SW 1271 (cell line): Measurements from ENCODE around the gene ADAMTSL2.

Source experiments
- DNase-seq, 2 experiments: peaks; one replicate each; lab custom pipeline; 2025; lab: John Stamatoyannopoulos, UW

Gene ADAMTSL2

DNA sequence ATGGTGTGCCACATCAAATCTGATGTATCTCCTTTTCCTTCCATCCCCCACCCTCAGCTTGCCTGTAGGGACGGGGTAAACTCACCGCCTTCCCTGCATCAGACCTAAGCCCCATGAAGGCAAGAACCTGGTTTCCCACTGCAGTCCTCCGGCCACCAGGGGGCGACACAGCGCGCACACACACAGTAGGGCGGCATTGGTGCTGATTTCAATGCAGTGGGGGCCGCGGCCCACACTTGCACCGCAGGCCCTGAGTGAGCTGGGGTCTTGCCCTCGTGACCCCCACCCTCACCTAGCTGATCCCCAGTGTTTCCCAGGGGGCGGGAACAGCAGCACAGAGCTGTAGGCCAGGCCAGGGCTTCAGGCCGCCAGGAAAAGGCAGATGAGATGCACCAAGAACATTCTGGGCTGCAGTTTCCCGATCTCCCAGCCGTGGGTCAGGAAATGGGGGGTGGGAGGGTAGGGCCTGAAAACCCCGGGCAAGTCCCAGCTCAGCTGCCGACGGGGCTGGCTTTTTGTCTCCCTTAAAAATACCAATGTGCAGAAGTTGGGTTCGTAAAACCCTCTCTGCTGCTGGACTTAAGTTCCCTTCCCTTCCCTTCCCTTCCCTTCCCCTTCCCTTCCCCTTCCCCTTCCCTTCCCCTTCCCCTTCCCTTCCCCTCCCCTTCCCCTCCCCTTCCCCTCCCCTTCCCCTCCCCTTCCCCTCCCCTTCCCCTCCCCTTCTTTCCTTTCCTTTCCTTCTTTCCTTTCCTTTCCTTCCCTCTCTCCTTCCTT, 55.1 kb downstream of the ADAMTSL2 start:
- no peak for DNase-seq

DNA sequence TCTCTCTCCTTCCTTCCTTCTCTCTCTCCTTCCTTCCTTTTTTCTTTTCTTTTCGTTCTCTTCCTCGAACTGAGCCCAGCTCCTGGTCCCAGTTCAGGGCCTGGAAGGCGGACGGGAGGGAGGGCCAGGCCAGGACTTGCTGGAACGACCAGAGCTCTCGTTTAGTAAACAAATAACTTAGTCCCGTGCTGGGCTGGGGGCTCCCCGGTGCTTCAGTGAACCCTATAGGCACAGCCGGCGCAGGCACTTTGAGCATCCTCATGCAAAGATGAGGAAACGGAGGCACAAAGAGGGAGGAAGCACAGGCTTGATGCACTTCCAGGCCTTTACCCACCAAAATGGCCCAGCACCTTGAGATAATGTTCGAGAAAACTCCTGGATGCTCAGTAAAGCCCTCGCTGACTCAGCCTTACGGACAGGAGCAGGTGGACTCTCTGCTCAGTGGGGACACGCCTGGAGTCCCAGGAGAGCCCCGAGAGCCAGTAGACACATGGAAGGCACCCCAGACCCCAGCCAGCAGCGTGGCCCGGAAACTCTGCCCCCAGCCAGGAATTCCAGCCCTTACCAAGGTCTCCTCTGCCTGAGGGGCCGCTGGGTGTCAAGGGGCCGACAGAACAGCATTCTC, 55.8 kb downstream of the ADAMTSL2 start:
- no peak for DNase-seq

DNA sequence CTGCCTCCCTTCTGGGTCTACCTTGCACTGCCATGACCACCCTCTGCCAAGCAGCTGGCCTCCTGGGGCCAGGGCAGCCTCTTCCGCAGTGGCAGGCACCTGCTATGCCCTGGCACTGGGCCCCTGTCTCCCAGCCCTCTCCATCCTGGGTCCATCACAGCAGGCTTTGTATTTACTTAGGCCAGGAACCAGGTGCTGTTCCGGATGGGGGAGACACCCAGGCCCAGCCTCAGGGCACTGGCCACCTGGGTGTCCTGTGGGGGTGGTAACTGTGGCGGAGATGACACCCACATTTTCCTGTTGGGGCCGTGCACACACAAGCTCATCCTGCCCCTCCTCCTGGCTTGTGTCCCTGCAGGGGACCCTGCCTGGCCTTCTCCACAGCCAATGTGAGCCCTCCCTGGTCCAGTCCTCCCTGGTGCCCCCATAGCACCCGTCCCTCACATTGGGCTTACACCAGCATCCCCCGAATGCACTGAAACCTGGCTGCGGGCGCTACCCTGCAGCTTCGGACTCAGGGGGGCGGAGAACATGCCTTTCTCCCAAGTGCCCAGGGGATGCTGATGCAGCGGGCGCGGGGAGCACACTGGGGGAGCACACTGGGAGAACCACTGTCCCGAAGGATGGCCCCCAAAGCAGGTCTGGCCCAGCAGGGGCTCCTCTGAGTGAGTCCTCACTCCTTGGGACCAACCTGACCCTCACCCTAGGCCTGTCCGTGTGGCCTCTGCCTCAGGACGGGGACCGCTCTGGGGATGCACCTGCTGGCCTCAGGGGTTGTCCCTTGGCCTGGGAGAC, 56.8 kb downstream of the ADAMTSL2 start:
- no peak for DNase-seq

DNA sequence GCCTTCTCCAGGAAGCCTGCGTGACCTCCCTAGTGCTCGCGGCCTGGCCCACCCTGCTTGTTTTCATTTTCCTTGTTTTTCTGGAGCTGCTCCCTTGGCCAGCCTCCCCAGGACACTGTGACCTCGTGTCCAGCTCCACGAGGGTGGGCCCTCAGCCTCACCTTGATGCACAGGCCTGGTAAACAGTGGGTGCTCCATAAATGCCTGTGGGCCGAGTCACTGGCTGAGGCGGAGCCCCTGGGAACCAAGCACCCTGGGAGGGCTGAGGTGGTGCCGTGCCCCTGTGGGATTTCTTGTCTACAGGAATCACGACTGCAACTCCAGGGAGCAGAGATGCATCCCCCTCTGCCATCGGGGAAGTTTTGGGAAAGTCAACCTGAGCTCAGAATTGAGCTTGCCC, 57.5 kb downstream of the ADAMTSL2 start:
- no peak for DNase-seq

DNA sequence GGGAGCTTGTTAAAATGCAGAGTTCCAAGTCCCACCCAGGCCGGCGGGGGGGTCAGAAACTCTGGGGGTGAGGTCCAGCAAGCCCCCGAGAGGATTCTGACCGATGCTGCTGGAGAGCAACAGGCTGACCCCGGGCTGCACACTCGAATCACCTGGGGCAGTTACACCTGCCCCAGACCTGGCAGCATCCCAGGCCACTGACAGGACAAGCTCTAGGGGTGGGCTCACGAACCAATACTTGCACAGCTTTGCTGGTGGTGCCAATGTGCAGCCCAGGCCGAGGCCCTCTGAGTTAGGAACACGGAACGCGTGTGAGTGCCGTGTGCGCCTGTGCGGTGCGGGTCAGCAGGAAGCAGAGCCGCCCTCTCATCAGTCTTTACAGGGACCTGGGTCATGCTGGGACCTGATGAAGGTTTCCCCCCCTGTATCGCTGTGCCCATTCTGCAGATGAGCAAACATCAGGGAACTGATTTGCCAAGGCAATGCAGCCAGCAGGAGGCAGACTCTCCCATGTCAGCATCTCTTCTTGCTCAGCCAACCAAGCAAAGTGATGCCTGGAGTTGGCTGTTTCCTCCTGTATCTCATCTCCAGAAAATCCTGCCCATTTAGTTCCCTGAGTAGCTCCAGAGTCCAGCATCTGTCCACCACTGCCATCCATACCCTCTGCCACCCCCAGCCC, 58.4 kb downstream of the ADAMTSL2 start:
- DNase-seq, result no peak

DNA sequence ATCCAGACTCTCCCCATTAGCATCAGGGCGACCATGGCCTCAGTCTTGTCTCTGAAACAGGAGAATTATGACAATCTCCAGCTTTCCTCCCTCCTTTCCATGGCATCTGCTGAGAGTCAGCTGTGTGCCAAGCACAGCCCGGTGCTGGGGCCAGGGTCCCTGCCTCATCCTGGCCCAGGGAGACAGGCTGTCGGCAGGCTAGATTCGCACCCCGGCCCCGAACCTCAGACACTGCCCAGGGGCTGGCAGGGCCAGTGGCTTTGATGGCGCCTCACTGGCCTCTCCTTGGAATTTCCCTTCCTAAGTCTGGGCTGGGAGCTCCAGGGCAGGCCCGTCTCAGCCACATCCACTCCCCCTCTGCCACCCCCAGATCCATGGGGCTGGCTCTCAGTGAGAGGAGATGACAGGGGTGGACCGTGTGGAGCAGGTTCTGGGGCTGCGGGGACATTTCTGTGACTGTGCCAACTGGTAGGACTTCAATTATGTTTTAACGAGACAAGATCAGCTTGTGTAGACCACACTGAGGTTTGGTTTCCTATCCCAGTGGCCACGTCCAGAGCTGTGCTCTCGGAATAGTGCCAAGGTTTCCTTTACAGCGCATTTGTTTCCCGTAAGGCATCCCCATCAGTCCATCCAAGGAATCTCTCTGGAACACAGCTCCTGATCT, 59.2 kb downstream of the ADAMTSL2 start:
- no peak for DNase-seq

DNA sequence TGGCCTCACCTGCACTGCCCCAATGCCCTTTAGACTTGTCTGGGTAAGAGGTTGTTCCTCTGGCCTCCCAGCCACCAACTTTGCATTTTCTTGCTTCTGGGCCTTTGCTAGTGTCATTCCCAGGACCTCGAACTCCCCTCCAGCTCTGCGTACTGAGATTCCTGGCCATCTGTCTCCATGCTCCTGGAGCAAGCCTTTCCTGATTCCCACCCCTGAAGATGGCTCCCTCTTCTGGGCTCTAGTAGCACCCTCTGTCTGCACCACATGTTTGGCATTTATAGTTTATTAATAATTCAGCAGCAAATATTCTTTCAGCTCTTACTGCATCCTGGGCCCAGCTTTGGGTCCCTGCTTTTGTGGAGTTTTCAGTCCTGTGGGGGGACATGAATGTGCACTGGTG, 59.8 kb downstream of the ADAMTSL2 start:
- no peak for DNase-seq

DNA sequence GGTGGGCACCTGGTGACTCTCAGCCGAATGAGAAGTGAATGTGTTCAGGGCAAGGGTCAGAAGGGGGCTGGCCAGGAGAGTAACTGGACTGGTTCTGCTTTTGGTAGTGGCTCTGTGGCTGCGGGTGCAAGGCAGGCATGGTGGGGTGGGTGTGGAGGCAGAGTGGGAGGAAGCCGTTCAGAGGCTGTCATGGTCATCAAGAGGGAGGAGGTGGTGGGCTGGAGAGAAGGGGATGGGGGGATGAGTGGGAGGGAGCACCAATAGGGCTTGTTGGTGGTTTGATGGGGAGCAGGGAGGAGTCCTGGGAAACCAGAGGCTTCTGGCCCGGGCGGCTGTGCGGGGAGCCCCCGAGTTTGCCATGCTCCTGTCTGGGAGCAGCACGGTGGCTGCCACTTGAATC, 61.4 kb downstream of the ADAMTSL2 start:
- DNase-seq, result no peak

DNA sequence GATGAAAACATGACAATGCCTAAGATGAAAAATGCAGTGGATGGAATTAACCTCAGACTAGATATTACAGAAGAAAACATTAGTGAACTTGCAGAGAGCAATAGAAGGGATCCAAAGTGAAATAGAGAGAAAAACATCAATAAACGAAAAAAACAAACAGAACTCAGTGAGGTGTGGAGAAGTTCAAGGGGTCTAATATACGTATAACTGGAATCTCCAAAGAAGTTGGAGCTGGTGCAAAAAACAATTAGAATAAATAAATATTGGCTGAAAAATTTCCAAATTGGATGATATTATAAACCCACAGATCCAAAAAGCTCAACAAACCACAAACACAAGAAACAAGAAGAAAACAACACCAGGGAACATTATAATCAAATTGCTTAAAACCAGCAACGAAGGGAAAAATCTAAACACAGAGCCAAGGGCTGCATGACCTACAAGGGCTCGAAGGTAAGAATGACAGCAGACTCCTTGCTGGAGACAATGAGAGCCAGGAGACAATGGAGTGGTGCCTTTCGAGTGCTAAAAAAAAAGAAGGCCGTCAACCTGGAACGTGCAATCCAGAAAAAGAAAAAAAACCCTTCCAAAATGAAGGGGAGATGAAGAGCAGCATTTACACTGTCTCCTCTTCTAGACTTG, 62.9 kb downstream of the ADAMTSL2 start:
- no peak for DNase-seq

DNA sequence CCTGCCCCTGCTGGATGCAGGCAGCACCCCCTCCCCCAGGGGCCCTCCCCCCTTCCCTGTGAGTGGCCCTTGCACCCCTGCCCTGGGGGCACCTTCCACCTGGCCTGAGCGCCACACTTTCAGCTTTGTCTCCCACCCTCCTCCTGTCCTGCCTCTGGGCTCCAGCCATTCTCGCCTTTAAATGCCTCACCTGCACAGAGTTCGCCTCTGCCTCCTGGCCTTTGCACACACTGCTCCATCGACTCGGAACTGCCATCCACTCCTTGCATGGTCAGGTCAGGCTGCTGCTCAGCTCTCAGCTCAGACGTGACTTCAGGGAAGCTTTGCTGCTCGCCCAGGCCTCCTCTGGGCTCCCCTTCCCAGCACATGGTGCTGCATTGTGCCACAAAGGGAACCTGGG, 64.5 kb downstream of the ADAMTSL2 start:
- no peak for DNase-seq

DNA sequence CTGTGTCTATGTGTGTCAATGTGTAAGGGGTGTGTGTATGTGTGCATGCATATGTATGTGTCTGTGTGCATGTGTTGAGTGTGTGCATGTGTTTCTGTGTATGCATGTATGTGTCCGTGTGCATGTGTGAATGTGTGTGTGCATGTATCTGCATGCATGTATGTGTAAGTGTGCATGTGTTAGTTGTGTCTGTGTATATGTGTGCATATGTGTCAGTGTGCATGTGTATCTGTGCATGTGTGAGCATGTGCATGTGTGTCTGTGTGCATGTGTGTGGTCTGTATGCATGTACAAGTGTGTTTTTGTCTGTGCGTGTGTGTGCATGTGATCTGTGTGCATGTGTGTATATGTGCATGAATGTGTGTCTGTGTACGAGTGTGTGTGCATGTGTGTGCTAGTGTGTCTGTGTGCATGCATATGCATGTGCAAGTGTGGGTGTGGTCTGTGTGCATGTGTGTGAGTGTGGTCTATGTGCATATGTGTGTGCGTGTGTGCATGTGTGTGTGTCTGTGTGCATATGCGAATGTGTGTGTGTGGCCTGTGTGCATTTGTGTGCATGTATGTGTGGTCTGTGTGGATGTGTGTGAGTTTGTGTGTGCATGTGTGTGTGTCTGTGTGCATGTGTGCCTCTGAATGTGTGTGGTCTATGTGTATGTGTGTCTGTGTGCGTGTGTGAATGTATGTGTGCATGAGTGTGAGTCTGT, 65.1 kb downstream of the ADAMTSL2 start:
- no peak for DNase-seq

DNA sequence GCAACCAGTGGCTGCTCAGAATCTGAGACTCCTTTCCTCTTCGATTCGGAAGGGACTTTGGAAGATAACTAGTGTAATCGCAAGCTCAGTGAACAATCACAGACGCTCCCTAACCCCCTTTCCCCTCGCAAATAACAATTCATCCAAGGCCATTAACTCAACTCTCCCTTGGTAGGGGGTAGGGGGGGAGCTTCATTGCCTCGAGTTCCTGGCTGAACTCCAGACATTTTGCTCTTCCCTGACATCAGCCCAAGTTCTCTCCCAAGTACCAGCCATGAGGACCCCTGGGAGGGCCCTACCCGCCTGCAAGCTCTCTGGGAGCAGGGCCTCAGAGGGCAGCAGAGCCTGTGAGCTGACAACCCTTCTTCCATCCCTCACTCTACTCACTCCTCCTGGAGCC, 66.2 kb downstream of the ADAMTSL2 start:
- DNase-seq, result no peak

DNA sequence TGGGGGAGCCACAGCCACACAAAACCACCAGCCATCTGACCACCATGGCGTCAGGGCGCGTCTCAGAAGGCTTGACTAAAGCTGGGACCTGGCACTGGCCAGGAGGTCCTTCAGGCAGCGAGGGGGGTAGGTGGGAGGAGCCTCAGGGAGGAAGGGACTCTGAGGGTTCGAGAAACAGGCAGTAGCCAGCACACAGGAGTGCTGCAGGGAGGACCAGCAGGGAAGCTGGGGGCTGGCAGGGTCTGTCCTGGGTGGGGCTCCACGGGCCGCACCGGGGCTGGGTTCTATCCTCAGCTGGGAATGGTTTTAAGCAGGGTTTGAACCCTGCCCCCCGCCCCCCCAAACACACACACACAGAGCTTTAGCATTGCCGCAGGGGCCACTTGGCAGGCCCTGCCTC, 67.2 kb downstream of the ADAMTSL2 start:
- no peak for DNase-seq

DNA sequence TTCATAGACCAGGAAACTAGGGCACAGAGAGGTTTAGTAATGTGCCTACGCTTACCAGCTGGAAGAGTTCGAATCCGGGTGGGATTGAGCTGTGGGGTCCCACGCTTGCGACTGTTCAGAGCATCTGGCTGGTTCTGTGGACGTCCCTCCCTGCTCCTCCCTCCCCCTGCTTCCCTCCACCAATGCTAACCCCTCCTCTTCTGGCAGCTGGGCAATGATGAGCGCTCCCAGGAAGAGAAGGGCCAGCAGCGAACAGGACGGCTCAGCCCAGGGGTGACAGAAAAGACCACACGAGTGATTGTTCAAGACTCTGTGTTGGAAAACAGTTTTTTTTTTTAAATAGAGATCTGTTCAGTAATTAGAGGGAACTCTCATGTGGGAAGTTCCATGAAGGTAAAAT, 67.8 kb downstream of the ADAMTSL2 start:
- DNase-seq, result no peak

DNA sequence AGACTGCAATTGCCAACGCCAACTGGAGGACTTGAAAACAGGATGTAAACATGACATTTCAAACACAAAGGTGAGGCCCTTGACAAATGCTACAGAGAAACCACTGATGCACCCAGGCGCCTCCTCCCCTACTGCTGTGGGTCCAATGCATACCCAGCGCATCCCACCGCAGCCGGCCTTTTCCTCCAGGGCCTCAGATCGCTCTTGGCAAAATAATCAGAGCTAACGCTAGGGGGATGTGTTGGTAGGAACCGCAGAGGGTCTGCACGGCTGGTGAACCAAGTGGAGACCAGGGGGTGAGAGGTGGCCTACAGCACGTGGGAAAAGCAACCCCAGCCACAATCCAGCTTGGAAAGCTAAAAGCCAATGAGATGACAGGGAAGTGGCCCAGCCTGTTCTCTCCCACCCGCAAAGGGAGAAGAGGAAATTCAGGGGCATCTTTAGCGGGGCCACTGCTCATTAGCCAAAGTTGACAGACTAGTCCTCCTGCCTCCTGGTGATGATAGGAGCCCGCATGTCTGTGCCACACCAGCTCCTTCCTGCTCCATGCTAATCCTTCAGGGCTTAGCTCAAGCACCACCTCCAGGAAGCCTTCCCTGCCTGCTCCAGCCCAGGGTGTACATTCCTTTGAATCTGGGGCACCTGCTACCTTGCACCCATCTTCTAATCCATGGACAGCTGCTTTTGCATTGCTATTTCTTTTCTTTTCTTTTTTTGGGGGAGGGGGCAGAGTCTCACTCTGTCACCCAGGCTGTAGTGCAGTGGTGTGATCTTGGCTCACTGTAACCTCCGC, 68.8 kb downstream of the ADAMTSL2 start:
- DNase-seq, result no peak

DNA sequence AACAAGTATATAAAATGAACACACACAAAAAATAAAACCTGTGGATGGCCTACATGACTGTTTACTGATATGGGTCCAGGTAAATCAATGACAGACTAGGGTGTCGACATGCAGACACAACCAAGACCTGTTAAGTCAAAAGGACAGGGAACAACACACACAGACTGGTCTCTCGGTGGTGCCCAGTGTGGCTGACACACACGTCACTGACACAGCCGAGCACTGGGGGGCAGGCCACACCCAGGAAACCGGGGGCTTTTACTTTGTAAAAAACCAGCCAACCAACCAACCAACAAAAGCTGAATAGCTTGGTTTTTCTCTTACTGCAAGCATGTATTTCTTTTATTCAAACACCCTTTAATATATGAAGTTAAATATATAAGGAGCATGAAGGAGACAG, 69.7 kb downstream of the ADAMTSL2 start:
- no peak for DNase-seq

DNA sequence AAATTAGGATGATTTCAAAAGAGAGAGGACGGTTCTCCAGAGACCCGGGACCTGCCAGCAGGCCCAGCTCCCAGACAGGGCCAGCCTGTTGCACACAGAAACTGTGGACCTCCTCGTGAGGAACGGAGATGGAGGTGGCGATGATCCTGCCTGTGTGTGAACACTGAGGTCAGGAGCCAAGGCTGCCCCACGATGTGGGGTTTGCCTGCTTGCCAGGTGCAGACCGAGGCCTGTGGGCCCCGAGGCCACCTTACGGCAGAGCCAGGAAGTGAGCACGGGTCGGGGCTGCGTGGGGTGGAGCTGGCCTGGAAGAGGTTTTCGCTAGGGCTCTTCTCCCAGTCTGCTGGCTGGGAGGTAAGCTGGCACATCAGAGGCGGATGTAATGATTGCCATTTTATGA, 70.4 kb downstream of the ADAMTSL2 start:
- no peak for DNase-seq

DNA sequence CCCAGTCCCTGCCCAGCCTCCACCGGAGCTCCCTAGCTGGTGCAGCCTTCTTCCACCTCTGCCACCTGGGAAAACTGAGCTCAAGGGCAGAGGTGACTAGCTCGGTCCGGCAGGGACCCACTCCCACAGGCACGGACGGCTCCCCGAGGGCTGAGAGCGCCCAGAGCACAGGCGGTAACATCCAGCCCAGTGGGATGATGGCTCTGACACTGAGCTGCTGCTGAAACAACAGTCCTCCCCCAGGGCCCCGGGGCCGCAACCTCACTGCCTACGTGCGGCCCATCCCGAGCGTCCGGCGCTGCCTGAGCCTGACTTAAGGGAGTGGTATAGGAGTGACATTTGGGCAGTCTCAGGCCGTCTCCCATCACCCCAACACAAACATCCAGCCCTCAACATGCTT, 70.9 kb downstream of the ADAMTSL2 start:
- DNase-seq, result no peak

DNA sequence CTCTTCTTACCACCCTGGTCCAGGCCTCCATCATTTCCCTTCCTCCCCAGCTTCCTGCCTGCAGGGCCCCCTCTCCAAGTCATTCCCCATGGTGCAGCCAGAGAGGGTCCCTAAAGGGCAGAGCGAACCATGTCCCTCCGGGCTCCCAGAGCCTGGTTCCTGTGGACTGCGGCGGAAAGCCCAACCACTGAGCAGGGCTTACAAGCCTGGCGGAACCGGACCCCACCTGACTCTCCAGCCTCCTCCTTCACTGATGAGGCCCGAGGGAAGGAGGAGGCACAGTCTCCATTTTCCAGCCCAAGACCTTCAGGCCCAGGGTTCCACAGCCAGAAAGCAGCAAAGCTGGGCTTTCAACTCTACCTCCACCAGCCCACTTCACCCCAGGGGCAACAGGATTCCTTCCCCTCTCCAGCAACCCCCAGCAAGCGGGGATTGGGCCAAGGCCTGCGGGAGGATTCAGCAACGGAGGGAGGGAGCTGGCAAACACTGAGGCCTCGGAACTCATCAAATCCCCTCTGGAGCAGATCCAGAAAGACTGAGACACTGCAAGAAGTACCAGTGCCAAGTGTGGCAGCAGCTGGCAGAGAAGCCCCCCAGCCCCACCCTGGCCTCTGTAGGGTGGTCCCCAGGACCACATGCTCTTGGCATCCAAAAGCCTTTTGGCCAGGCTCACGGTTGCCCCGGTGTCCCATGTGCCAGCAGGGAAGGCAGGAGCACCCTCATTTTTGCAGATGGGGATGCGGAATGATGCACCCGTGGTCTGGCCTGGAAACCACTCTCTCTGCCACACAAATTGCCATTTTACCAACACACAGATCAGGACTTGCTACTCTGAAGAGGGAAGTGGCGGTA, 71.6 kb downstream of the ADAMTSL2 start:
- DNase-seq, result no peak
